HepG2 (cell line): ENCODE data around the gene SPTAN1. TPM values are rescaled to one million over a fixed set of nuclear protein-coding genes. Genes with fewer than 3 reads are reported as not detected.

Experiments
- BRCA1 ChIP-seq: sonication (generic); formaldehyde crosslinking; IDR thresholded peaks from 2 replicates; pipeline ENCODE4 v1.4.0; 2020; ENCODE audit warnings: missing genetic modification reagents
- FOXP1 ChIP-seq, 2 experiments: fragments of 450-650 bp in 1 of 2; IDR thresholded peaks; 2 replicates each; pipeline ENCODE4 v1.6.1; 2017 to 2018; ENCODE audit warnings: antibody characterized with exemption in 1 of 2
- HNRNPL ChIP-seq: fragments of 200-400 bp; formaldehyde crosslinking; IDR thresholded peaks from 2 replicates; pipeline ENCODE4 v1.6.1; 2017; ENCODE audit warnings: mild to moderate bottlenecking, low read depth, low read length
- NBN ChIP-seq: fragments of 450-650 bp; conservative IDR thresholded peaks from 2 replicates; pipeline ENCODE4 v1.6.1; 2017
- NPAS2 ChIP-seq: sonication (generic); formaldehyde crosslinking; IDR thresholded peaks from 2 replicates; pipeline ENCODE4 v1.8.0; 2022; ENCODE audit warnings: mild to moderate bottlenecking, missing genetic modification reagents, borderline replicate concordance
- PCBP2 ChIP-seq: fragments of 200-400 bp; formaldehyde crosslinking; optimal IDR thresholded peaks from 2 replicates; pipeline ENCODE3; 2018; ENCODE audit warnings: low read length, low read depth; ENCODE audit not compliant: poor library complexity, severe bottlenecking
- PHF21A ChIP-seq: sonication (generic); formaldehyde crosslinking; IDR thresholded peaks from 2 replicates; pipeline ENCODE4 v1.5.0; 2020; ENCODE audit warnings: mild to moderate bottlenecking, missing genetic modification reagents
- PITX1 ChIP-seq: sonication (generic); formaldehyde crosslinking; IDR thresholded peaks from 2 replicates; pipeline ENCODE4 v1.5.1; 2020; ENCODE audit warnings: mild to moderate bottlenecking, missing genetic modification reagents
- RXRA ChIP-seq: sonication (generic); formaldehyde crosslinking; IDR thresholded peaks from 2 replicates; pipeline ENCODE4 v1.5.1; 2020; ENCODE audit warnings: missing genetic modification reagents
- SMYD3 ChIP-seq: sonication (generic); formaldehyde crosslinking; IDR thresholded peaks from 2 replicates; pipeline ENCODE4 v1.8.1; 2023; ENCODE audit warnings: mild to moderate bottlenecking, missing genetic modification reagents
- ZKSCAN1 ChIP-seq: fragments of 150-350 bp; IDR thresholded peaks from 2 replicates; pipeline ENCODE4 v1.6.1; 2014; ENCODE audit warnings: low read length
- ZNF253 ChIP-seq: sonication (generic); formaldehyde crosslinking; IDR thresholded peaks from 2 replicates; pipeline ENCODE4 v1.8.0; 2022; ENCODE audit warnings: mild to moderate bottlenecking, missing genetic modification reagents, borderline replicate concordance
- ZNF484 ChIP-seq: sonication (generic); formaldehyde crosslinking; IDR thresholded peaks from 2 replicates; pipeline ENCODE4 v1.5.1; 2020; ENCODE audit warnings: mild to moderate bottlenecking, low read depth, missing genetic modification reagents, borderline replicate concordance
- ZNF569 ChIP-seq: sonication (generic); formaldehyde crosslinking; IDR thresholded peaks from 2 replicates; pipeline ENCODE4 v1.5.0; 2020; ENCODE audit warnings: mild to moderate bottlenecking, missing genetic modification reagents, moderate library complexity, borderline replicate concordance
- ZNF777 ChIP-seq: sonication (generic); formaldehyde crosslinking; IDR thresholded peaks from 2 replicates; pipeline ENCODE4 v1.4.0; 2020; ENCODE audit warnings: missing genetic modification reagents
- ZSCAN21 ChIP-seq: sonication (generic); formaldehyde crosslinking; IDR thresholded peaks from 2 replicates; pipeline ENCODE4 v1.8.0; 2022; ENCODE audit warnings: mild to moderate bottlenecking, missing genetic modification reagents, moderate library complexity, borderline replicate concordance
- polyA plus RNA-seq, 8 experiments: library from polyadenylated mRNA; depleted of rRNA in 3 of 8; stranded (reverse) in 7 of 8; unstranded in 1 of 8; fragments of >200 nt; fragmentation: Illumina TruSeq in 4 of 8; extraction: Trizol in 4 of 8; gene quantifications; 2 replicates each; pipeline versions ENCODE4 v1.2.1 to v1.2.3, GENCODE V29; 2011 to 2016; ENCODE audit warnings: low read depth in 4 of 8, missing spikeins in 1 of 8, mixed read lengths in 1 of 8; ENCODE audit not compliant: insufficient read depth in 1 of 8
- total RNA-seq, 5 experiments: library from RNA; depleted of rRNA; stranded (reverse); fragments of >200 nt; fragmentation: Illumina TruSeq; extraction: Trizol; gene quantifications; 2 replicates each; pipeline ENCODE4 v1.2.3, GENCODE V29; 2016; ENCODE audit warnings: low read depth in 1 of 5
- TF ChIP-seq, protein P1 (sequence below): sonication (generic); formaldehyde crosslinking; IDR thresholded peaks from 2 replicates; pipeline ENCODE4 v1.9.0; 2021; ENCODE audit warnings: mild to moderate bottlenecking, missing genetic modification reagents
- TF ChIP-seq, protein P2 (sequence below): sonication (generic); formaldehyde crosslinking; IDR thresholded peaks from 2 replicates; pipeline ENCODE4 v1.4.0; 2020; ENCODE audit warnings: mild to moderate bottlenecking, missing genetic modification reagents
- TF ChIP-seq, protein P3 (sequence below): sonication (generic); formaldehyde crosslinking; IDR thresholded peaks from 2 replicates; pipeline ENCODE4 v1.4.0; 2020; ENCODE audit warnings: missing genetic modification reagents
- TF ChIP-seq, protein P4 (sequence below): sonication (generic); formaldehyde crosslinking; IDR thresholded peaks from 2 replicates; pipeline ENCODE4 v1.4.0; 2020; ENCODE audit warnings: missing genetic modification reagents
- TF ChIP-seq, protein P5 (sequence below): IDR thresholded peaks from 2 replicates; pipeline ENCODE4 v1.6.1; 2016; ENCODE audit warnings: missing genetic modification reagents, missing compliant biosample characterization
- TF ChIP-seq, protein P6 (sequence below): sonication (generic); formaldehyde crosslinking; IDR thresholded peaks from 2 replicates; pipeline ENCODE4 v1.4.0; 2020; ENCODE audit warnings: missing genetic modification reagents

SPTAN1 gene
- total and polyA plus RNA-seq, 2 of the 13 experiments (the other 11 are each of a cell fraction or from before 2014, with no cell fraction given), result 106 to 111 TPM

DNA sequence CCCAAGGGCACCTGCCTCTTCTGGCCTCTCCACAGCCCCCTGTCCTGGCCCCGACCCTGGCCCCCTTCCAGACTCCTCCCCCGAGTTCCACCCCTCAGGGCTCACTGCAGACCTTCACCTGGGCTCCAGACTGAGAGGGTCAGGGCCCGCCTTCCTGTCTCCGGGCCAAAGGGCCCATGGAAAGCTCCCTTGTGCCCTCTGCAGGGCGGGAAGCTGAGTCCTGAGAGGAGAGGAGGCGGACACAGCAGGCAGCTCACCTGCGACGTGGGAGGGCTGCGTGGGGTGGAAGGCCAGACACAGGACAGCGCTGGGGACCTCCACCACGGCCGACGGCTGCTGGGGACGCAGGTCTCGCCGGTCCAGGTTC is 83.6 kb downstream of the SPTAN1 start (continued):
- TF ChIP-seq, protein P1, sequence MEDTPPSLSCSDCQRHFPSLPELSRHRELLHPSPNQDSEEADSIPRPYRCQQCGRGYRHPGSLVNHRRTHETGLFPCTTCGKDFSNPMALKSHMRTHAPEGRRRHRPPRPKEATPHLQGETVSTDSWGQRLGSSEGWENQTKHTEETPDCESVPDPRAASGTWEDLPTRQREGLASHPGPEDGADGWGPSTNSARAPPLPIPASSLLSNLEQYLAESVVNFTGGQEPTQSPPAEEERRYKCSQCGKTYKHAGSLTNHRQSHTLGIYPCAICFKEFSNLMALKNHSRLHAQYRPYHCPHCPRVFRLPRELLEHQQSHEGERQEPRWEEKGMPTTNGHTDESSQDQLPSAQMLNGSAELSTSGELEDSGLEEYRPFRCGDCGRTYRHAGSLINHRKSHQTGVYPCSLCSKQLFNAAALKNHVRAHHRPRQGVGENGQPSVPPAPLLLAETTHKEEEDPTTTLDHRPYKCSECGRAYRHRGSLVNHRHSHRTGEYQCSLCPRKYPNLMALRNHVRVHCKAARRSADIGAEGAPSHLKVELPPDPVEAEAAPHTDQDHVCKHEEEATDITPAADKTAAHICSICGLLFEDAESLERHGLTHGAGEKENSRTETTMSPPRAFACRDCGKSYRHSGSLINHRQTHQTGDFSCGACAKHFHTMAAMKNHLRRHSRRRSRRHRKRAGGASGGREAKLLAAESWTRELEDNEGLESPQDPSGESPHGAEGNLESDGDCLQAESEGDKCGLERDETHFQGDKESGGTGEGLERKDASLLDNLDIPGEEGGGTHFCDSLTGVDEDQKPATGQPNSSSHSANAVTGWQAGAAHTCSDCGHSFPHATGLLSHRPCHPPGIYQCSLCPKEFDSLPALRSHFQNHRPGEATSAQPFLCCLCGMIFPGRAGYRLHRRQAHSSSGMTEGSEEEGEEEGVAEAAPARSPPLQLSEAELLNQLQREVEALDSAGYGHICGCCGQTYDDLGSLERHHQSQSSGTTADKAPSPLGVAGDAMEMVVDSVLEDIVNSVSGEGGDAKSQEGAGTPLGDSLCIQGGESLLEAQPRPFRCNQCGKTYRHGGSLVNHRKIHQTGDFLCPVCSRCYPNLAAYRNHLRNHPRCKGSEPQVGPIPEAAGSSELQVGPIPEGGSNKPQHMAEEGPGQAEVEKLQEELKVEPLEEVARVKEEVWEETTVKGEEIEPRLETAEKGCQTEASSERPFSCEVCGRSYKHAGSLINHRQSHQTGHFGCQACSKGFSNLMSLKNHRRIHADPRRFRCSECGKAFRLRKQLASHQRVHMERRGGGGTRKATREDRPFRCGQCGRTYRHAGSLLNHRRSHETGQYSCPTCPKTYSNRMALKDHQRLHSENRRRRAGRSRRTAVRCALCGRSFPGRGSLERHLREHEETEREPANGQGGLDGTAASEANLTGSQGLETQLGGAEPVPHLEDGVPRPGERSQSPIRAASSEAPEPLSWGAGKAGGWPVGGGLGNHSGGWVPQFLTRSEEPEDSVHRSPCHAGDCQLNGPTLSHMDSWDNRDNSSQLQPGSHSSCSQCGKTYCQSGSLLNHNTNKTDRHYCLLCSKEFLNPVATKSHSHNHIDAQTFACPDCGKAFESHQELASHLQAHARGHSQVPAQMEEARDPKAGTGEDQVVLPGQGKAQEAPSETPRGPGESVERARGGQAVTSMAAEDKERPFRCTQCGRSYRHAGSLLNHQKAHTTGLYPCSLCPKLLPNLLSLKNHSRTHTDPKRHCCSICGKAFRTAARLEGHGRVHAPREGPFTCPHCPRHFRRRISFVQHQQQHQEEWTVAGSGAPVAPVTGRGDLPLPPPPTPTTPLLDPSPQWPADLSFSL (CRISPR knock-in tag), result no peak
- TF ChIP-seq NPAS2 (CRISPR knock-in tag) (no peak), PHF21A (CRISPR knock-in tag) (0 out of 2 replicates have a peak, but pooled peaks have one; percentile 51), ZNF253 (CRISPR knock-in tag) (0 out of 2 replicates have a peak, but pooled peaks have one; percentile 45), ZSCAN21 (CRISPR knock-in tag) (no peak), PCBP2 (no peak), PITX1 (CRISPR knock-in tag) (peak; percentile 11; the same call in 1 of the 2 replicates), ZNF777 (CRISPR knock-in tag) (no peak), FOXP1 (IDR thresholded peaks at IDR 0.05) (no peak), FOXP1 (CRISPR knock-in tag; IDR thresholded peaks at IDR 0.05) (no peak), RXRA (CRISPR knock-in tag) (0 out of 2 replicates have a peak, but pooled peaks have one; percentile 2), ZNF569 (CRISPR knock-in tag) (no peak), HNRNPL (no peak), BRCA1 (CRISPR knock-in tag) (no peak), ZNF484 (CRISPR knock-in tag) (no peak), SMYD3 (no peak), NBN (no peak), ZKSCAN1 (no peak)
- TF ChIP-seq, protein P2, sequence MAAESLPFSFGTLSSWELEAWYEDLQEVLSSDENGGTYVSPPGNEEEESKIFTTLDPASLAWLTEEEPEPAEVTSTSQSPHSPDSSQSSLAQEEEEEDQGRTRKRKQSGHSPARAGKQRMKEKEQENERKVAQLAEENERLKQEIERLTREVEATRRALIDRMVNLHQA (CRISPR knock-in tag), result no peak
- TF ChIP-seq, protein P3, sequence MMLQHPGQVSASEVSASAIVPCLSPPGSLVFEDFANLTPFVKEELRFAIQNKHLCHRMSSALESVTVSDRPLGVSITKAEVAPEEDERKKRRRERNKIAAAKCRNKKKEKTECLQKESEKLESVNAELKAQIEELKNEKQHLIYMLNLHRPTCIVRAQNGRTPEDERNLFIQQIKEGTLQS (CRISPR knock-in tag), result no peak
- TF ChIP-seq, protein P4, sequence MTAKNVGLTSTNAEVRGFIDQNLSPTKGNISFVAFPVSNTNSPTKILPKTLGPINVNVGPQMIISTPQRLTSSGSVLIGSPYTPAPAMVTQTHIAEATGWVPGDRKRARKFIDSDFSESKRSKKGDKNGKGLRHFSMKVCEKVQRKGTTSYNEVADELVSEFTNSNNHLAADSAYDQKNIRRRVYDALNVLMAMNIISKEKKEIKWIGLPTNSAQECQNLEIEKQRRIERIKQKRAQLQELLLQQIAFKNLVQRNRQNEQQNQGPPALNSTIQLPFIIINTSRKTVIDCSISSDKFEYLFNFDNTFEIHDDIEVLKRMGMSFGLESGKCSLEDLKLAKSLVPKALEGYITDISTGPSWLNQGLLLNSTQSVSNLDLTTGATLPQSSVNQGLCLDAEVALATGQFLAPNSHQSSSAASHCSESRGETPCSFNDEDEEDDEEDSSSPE, result no peak
- TF ChIP-seq, protein P5, sequence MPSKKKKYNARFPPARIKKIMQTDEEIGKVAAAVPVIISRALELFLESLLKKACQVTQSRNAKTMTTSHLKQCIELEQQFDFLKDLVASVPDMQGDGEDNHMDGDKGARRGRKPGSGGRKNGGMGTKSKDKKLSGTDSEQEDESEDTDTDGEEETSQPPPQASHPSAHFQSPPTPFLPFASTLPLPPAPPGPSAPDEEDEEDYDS (CRISPR knock-in tag), result 0 out of 2 replicates have a peak, but pooled peaks have one; percentile 25
- TF ChIP-seq, protein P6, sequence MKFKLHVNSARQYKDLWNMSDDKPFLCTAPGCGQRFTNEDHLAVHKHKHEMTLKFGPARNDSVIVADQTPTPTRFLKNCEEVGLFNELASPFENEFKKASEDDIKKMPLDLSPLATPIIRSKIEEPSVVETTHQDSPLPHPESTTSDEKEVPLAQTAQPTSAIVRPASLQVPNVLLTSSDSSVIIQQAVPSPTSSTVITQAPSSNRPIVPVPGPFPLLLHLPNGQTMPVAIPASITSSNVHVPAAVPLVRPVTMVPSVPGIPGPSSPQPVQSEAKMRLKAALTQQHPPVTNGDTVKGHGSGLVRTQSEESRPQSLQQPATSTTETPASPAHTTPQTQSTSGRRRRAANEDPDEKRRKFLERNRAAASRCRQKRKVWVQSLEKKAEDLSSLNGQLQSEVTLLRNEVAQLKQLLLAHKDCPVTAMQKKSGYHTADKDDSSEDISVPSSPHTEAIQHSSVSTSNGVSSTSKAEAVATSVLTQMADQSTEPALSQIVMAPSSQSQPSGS (CRISPR knock-in tag), result no peak
